Activated T-cell treated with anti-CD3 and anti-CD28 coated beads for 24 hours (primary cell): ENCODE data around the gene DDX49.

Experiments
- DNase-seq: peaks from one replicate; pipeline ENCODE4 v3.0.0-alpha.2; 2020; ENCODE audit warnings: low read depth

Gene DDX49, protein sequence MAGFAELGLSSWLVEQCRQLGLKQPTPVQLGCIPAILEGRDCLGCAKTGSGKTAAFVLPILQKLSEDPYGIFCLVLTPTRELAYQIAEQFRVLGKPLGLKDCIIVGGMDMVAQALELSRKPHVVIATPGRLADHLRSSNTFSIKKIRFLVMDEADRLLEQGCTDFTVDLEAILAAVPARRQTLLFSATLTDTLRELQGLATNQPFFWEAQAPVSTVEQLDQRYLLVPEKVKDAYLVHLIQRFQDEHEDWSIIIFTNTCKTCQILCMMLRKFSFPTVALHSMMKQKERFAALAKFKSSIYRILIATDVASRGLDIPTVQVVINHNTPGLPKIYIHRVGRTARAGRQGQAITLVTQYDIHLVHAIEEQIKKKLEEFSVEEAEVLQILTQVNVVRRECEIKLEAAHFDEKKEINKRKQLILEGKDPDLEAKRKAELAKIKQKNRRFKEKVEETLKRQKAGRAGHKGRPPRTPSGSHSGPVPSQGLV

DNA sequence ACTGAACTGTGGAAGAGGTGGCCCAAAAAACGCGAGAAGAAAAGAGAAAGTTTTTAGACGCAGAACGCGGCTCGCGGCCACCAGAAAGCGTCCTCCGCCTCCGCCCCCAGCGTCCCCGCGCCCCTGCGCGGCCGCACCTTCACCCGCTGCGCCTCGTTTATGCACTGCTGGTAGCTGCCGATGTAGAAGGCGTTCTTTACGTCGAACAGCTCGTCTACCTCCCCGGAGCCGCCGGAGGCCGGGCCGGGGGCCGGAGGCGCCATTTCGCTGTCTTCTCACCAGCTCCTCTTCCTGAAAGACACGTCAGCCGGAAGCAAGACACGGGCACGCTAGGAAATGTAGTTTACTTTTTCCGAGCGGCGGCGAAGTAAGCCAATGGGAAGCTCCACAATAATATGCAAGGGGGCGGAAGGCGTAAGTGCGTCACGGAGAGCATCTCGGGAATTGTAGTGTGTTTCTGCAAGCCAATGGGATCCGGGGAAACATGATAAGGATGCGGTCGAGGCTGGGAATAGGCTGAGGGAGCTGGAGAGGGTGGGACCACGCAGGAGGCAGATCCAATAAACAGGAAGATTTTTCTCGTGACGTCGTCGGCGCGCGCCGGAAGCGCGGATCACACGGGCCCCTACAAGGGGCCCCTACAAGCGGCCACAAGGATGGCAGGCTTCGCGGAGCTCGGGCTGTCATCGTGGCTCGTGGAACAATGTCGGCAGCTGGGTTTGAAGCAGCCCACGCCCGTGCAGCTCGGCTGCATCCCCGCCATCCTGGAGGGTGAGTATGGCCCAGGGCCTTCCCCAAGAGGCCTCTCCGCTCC, at the start of gene DDX49, which contains the start of gene COPE:
TSS of gene DDX49 (plus strand) at position 630 of the 814 bp plus-strand sequence. CDS start at position 657, 27 bp downstream.
TSS of gene COPE (minus strand) at position 302 of the 814 bp plus-strand sequence. CDS start at position 263, 39 bp downstream.
- DNase-seq = peak; percentile 96

DNA sequence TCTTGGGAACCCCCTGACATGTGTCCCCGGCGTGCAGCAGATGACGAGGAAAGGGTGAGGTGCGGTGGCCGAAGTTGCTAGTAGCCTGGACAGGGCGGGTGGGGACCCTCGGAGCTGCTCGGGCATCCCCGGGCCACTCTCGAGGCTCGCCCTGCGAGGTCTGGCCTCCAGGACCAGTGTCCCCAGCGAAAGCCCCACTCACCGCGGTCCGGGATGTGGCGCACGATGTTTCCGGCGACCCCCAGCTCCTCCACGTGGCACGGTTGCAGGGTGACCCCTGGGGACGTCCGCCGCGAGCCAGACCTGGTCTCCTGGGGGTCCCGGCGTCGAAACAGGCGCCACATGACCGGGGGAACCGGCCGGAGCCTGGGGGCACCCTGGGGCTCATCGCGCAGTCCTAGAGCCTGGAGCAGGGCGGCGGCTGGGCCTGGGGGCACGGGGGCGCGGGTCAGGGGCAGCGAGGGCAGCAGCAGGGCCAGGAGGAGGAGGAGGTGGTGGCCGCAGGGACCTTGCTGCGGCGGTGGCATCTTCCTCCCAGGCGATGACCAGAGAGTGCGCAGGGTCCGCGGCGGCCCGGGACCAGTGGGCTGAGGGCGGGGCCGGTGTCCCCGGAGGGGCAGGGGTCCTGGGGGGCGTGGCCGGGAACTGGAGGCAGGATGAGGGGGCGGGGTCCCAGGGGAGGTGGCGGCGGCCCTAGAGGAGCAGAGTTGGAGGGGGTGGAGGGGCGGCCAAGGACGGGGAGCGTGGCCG, 49.6 kb upstream of the DDX49 start:
- no peak for DNase-seq

DNA sequence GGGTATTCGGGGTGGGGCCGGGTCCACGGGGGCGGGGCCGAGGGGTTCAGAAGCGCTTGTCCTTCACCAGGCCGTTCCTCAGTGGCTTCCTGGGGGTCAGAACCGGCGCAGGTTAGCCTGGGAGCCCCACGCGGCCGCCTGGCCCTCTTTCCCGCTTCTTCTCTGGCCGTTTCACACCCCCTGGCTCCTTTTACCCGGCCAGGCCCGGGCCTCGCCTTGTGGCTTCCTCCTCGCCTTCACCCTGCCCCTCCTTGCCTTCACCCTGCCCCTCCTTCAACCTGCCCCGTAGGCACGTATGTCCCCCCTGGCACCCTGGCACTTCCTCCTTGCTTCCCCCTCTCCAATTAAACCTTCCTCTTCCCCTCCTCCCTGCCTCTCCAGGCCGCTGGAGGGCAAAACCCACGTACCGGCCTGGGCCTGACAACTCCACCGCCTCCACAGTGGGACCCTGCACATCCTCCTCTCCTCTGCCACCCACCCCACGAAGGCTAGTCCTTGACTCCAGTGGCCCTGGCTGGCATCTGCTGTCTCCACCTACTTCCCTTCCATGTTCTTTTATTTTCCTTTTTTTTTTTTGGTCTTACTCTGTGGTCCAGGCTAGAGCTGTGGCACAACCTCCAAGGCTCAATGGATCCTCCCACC, 48.9 kb upstream of the DDX49 start:
- no peak for DNase-seq

DNA sequence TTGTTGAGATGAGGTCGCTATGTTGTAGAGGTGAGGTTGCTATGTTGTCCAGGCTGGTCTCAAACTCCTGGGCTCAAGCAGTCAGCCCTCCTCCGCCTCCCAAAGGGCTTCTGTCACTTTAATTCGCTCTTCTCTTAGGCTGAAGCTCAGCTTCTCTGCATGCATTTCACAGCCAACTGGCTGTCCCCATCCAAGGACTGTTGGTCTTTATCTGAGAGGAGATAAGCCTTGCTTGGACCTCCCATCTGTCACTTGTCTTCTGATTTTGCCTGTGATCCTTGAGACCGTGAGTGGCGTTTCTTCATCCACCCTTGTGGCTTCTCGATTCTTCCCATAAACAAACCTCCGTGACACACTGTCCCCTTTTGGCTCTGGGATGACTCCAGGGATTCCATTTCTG, 48.0 kb upstream of the DDX49 start:
- DNase-seq = no peak

DNA sequence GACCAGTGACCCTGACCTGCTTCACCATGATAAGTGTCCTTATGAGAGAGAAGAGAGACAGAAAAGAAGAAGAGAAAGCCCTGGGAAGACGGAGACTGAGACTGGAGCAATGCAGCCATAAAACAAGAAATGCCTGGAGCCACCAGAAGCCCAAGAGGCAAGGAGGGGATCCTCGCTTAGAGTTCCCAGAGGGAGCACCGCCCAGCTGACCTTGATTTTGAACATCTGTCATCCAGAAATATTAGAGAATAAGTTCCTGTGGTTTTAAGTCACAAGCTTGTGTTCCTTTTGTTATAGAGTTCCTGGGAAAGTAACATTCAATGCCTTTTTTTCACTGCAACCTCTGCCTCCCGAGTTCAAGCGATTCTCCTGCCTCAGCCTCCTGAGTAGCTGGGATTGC, 43.8 kb upstream of the DDX49 start:
- no peak for DNase-seq

DNA sequence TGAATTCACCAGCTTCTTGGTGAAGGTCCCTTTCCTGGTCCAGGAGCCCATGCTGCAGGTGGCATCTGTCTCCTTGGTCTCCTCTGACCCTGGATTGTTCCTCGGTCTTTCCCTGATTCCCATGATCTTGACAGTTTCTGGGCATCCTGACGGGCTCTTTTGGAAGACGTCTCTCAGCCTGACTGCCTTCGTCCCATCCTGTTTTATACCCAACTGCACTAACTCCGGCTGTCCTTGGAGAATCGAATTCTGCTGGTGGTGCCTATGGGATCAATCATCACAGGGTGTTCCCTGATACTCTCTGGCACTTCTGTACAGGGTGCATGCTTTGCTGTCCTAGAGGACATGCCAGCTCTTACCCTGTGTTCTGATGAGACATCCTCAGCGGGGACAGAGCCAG, 42.6 kb upstream of the DDX49 start:
- DNase-seq = no peak

DNA sequence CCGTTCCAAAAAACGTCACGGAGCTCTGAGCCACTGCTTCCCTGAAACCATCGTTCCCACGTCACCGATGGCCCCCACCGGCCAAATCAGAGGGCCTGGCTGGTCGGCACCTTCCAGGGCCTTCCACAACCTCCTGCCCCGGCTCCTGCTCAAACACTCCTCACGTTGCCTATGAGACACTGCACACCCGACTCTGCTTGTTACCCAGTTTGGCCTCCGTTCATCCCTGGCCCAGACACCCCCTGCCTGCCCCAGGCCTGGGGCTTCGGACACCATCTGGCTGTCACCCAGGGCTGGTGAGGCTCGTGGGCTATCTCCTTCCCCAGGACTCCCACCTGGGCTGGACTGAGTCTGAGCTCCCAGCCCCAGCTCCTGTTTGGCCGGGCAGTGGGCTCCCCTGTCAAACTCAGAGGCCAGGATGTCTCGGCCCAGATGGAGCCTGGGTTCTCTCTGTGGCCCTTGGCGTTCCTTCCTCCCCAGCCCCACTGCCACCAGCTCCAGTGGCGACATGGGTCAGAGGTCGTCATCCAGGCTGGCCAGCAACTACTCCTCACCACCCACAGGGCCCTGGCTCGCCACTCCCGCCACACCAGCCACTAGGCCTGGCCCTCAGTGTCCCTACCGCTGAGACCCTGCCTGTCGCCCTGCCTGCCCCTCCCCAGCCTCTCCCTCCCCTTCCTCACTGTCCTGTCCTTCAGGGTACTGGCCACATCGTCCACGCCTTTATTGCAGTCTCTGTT, 41.3 kb upstream of the DDX49 start:
- DNase-seq = no peak

DNA sequence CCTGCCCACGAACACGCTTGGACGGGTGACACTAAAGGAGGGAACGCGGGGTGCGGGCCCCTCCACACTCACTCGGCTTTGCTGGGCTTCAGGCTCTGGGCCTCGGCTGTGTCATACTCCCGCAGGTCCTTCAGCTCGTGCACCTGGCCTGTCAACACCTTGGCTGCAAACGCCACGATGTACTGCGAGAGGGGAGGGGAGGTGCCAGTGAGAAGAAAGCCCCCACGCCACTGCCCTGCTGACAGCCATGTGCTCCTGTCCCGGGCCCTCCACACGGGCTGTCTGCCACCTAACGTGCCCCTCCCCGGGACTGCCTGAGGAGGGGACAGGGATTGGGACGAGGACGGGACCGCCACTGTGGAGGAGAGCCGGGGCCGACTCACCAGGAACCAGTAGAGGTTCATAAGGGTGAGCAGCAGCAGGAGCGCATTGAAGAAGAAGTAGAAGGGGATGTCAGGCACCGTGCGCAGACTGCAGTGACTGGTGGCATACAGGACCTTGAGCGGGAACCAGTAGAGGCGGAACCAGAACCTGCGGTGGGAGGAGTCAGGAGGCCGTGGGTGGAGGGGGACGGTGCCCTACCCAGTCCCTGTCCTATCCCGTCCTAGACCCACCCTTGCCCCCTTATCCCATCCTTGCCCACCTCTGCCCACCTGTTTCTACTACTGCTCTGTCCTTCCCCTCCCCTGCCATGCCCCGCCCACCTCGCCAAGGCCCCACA, 40.5 kb upstream of the DDX49 start:
- DNase-seq = no peak

DNA sequence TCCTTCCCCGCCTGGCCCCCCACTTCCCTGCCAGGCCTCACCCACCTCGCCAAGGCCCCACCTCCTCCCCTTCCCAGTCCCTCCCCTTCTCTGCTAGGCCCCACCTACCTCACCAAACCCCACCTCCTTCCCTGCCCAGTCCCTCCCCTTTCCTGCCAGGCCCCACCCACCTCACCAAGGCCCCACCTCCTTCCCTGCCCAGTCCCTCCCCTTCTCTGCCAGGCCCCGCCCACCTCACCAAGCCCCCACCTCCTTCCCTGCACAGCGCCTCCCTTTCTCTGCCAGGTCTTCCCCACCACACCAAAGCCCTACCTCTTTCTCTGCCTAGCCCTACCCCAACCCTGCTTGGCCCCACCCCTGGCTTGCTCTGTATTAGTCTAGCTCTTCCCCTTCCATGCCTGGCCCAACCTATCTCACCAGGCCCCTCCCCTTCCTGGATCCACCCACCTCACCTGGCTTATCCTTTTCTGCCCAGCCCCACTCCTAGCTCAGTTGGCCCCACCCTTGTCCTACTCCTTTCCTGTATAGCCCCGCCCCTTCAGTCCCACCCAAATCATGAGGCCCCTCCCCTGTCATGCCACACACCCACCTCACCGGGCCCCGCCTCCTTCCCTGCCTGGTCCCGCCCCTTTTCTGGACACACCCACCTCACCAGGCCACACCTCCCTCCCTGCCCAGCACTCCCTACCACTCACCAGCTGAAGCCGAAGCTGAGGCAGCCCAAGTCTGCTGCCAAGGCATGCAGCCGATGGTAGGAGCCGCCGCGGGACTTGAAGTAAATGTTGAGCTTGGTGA, 39.7 kb upstream of the DDX49 start:
- no peak for DNase-seq

DNA sequence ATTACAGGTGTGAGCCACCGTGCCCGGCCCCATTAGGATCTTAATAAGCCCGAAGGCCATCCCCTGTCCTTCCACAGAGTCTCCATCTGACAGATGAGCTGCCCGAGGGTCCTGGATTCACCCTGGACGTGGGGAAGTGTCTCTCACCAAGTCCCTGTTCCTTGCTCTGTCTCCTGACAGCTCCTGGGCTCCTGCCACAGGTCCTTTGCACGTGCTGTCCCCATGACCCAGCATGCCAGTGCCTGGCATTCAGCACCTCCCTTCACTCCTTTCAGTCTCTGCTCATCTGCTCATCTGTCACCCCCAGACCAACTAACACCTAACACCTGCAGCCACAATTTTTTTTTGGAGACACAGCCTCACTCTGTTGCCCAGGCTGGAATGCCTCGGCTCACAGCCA, 38.0 kb upstream of the DDX49 start:
- DNase-seq = no peak

DNA sequence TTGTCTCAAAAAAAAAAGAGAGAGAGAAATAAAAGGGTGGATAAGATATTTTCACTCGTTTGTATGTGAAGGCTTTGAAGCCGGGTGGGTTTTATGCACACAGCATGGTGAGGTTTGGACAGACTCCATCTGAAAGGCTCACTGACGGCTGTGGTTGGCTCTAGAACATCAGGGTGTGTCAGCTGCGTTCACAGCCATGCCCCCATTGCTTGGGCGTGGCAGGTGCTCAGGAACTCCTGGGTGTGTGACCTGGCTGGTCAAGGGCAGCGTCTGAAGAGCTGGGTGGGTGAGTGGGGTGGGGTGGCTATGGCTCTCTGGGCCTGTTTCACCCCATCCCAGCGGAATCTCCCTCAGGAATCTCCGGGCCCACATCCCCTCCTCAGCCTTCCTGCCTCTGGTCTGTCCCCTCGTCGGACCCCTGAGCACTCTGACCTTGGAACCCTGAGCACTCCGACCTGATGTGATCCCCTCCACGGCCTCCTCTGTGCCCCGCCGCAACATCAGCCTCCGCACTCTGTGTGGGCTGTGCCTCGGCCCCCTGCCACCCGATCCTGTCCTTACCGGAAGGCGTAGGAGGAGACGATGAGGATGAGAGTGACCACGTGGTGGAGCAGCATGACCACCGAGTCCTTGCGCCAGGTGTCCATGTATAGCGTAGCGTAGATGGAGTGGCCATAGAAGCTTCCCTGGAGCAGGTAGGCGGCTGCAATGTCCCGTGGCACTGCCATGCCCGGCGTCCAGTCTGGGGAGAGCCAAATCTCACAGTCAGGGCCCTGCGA, 35.8 kb upstream of the DDX49 start:
- no peak for DNase-seq

DNA sequence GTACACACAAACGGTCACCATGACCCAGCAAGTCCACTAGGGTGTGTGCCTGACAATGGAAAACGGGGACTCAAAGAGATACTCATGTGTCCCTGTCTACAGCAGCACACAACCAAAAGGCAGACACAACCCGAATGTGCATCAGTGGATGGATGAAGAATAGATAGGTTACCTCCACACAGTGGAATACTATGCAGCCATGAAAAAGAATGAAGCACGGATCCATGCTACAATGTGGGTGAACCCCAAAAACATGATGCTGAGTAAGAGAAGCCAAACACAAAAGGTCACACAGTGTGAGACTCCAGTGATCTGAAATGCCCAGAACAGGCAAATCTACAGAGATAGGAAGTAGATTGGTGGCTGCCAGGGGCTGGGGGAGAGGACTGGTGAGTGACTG, 32.5 kb upstream of the DDX49 start:
- no peak for DNase-seq

DNA sequence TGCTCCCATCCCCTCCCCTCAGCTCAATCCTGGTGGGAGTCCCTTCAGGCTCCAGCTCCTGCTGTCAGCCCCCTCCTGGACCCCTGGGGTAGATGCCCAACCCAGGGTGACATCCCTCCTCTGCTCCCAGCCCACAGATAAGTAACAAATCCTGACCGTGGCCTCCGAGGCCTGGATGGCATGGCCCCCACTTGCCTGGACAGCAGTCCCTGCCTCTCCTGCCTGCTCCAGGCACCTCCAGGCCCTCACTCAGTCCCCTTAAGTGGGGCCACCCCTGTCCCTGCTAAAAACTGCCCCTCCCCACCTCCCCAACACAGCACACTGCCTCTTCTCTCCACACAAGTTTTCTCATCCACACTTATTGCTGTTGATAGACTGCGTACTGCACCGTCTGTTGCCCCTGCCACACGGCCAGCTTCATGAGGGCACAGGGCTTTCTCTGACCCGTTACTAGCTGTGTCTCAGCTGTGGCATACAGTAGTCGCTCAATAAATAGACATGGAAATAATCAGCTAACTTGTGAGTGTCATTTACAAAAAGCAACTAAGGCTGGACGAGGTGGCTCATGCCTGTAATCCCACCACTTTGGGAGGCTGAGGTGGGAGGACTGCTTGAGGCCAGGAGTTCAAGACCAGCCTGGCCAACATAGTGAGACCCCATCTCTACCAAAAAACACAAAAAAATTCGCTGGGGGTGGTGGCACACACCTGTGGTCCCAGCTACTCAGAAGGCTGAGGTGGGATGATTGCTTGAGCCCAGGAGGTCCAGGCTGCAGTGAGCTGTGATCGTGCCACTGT, 29.4 kb upstream of the DDX49 start:
- DNase-seq = no peak

DNA sequence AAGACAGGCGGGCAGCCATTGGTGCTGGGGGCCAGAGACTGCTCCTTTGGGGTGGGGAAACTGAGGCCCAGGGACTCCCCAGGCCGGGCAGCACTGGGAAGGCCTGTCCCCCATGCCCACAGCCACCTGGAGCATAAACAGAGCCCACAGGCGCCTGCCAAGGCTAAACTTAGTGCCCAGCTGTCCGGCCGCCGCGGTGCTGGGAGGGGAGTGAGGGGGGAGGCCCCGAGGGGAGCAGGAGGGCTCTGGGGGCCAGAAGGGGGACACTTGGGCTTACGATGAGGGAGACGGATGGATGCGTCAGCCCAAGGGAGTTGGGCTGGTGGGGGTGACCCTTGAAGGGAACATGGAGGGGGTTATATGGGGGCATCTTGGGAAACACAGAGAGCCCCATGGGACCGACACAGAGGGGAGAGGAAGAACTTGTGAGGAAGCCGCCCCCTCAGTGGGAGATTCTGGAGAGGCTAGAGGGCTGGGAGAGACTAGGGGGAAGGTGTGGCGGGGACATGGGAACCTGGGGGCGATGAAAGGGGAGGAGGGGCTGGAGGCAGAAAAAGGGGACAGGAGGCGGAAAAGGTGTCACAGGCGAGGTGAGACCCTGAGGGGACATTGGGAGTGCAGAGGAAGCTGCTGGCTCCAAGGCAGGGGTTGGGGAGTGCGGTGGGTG, 25.8 kb upstream of the DDX49 start:
- DNase-seq = no peak

DNA sequence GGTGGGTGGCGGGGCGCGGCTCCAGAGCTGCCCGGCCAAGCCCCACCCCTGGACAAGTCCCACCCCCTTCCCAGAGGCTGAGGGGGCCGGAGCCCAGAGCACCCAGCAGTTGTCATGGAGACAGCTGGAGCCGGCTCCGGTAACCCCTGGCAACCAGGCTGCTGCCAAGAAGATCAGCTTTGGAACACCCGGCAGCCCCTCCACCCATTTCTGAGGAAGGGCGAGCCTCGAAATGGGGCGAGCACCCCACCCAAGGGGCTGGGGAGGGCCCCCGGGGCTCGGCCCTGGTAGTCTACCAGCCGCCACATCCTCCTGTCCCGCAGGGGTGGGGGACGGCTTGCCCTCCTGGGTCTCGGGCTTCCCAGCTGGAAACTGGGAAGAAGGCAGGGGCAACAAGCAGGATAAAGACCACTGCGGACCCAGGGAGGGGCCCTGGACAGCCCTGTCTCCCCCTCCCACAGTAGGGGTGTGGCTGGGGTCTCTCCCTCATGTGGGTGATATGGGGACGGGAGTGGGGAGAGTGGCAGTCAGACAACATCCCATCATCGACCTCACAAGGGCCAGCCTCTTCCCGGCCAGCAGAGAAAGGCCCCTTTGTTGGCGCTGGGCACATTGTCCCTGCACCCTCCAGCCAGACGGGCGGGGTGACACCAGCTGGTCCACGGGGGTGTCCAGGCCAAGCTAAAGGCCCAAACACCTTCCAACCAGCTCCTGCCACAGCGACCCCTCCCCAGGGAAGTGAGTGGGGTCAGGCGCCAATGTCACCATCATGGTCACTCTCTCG, 25.1 kb upstream of the DDX49 start:
- DNase-seq = no peak

DNA sequence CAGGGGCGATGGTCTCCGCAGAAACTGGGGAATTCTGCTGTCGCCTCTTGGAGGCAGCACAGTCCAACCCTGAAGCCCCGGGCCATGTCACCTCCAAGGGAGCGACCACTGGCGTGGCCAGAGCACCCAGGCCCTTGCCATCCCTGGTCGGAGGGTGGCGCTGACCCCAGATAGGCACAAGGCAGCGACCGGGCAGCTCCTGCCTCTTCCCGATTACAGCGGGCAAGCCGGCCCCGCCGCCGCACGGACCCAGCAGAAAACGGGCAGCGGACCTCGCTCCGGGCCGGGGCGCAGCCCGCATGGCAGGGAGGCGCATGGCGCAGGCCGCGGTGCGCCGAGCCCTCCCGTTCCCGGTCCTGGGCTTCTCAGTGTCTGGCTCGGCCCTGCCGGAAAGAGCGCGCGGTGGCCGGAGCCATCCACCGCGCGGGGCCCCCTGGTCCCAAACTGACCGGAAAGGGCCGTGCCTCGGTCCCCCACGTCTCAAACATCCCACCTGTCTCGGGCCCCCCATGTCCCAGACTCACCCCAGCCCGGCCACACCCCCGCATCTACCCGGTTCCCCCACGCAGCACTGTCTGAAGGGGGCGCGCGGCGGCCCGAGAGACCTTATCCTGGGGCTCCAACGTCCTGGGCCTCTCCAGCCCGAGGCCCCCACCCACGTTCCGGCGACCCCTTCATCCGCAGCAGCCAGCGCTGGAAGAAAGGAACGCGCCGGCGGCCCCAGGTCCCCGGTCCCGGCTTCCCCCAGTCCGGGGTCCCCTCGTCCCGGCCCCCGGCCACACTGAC, 24.3 kb upstream of the DDX49 start:
- no peak for DNase-seq
